Dermis microvascular lymphatic vessel endothelial cell (primary cell): ENCODE results near the gene BSND. TPM values are rescaled to one million over a fixed set of nuclear protein-coding genes. Genes with fewer than 3 reads are reported as not detected.

Experiments used
- DNase-seq, 2 donors: peaks; one replicate each; pipeline versions ENCODE4 v3.0.0 to v3.0.0-alpha.2; 2010; ENCODE audit warnings: low read depth in 2 of 2
- total RNA-seq: library from RNA; depleted of rRNA; stranded (reverse); fragments of >200 nt; gene quantifications from 2 replicates; pipeline ENCODE4 v1.2.1, GENCODE V29; 2014

BSND gene
- total RNA-seq, 1 donor from 2014 or later = not detected

DNA sequence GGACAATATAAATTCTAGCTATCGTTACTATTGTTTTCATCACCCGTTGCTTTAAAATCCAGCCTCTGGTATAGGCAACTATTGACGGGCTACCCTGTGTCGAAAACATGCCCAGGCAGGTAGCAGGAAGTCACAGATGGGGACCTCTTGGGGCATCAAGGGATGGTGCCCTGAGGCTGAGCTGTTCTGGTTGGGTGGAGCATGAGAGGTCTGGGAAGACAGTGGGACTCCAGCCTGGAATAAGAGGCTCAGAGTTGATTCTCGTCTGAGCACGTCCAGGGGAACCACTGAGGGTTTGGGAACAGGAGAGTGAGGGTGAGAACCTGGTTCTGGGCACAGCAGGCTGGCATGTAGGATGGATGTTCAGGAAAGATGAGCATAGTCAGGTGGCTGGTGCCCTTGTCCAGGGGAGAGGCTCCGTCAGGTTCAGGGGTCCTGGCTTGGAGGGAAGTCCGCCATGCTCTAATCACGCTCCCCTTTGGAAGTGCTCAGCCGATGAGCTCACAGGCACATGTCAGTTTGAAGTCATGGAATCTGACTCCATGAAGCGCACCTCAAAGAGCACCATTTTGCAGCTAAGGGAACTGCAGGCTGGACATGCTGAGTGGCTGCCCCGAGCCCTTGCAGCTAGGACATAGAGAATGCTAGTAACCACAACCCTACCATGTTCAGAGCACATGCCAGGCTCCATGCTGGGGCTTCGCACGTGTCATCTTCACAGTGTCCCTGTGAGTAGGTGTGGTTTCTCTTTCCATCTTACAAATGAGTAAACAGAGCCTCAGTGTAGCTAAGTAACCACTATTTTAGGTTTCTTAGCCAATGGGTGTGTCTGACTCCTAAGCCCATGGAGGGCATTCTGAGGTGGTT is 61.6 kb downstream of the BSND start:
- no peak for DNase-seq

DNA sequence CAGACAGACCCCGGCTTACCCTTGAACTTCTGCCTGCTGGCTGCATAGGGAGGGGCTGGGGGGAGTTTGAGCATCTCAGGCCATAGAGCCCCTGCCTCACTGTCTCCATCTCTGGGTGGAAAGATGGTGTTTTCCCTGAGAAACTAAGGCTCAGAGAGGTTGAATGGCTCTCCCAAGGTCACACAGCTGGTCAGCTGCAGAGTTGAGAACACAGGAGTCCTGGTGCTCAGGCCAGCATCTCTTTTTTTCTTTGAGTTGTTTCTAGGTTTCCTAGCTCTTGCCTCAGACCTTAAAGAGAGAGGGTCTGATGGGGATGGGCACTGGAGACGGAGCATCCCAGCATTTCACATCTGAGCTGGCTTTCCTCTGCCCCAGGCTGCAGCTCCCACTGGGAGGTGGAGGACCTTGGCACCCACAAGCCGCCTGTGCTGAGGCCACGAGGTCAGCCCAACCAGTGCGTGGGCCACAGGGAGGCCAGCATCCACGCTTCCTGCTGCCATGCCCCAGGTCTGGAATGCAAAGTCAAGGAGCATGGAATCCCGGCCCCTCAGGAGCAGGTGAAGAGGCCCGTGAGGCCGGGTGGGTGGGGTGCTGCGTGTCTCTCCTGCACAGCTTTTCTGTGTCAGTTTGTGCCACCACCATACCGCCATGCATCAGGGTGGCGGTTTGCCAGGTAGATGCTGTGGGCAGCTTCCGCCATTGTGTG is 62.4 kb downstream of the BSND start:
- no peak for DNase-seq

Other genes starting within 250 kb of the BSND start
- gene PARS2, start 234.4 kb upstream of the BSND start, total RNA-seq = 3.1 and 4.0 TPM in 2 replicates
- gene TTC22, start 197.6 kb upstream of the BSND start, total RNA-seq = not detected in 2 replicates
- 91.7 and 103 TPM in 2 replicates for gene DHCR24, start 111.7 kb upstream of the BSND start, total RNA-seq
- gene TMEM61, start 18.3 kb upstream of the BSND start, total RNA-seq = under 0.01 and 0.25 TPM in 2 replicates
- gene PCSK9, start 40.6 kb downstream of the BSND start, total RNA-seq = under 0.01 and 0.26 TPM in 2 replicates
- 46.5 and 56.3 TPM in 2 replicates for gene USP24, start 216.4 kb downstream of the BSND start, total RNA-seq